Neuronal stem cell (in vitro differentiated cells): ENCODE data around the gene LSP1.

Experiments used
- DNase-seq: peaks from one replicate; pipeline ENCODE4 v3.0.0-alpha.2; 2013; ENCODE audit warnings: low spot score
- H2AFZ ChIP-seq: one replicate; pipeline ENCODE4 v1.6.1; 2013; ENCODE audit warnings: mild to moderate bottlenecking, low read length, inconsistent platforms
- H2AK5ac ChIP-seq: 2 replicates; pipeline ENCODE4 v1.6.1; 2013; ENCODE audit warnings: low read depth, mild to moderate bottlenecking, inconsistent platforms, low read length, moderate library complexity, mixed read lengths
- H2BK120ac ChIP-seq: 2 replicates; pipeline ENCODE4 v1.6.1; 2013; ENCODE audit warnings: low read depth, mild to moderate bottlenecking, inconsistent platforms, low read length, moderate library complexity, mixed read lengths
- H2BK12ac ChIP-seq: one replicate; pipeline ENCODE4 v1.6.1; 2013; ENCODE audit warnings: low read length, inconsistent platforms
- H2BK15ac ChIP-seq: 2 replicates; pipeline ENCODE4 v1.6.1; 2013; ENCODE audit warnings: mild to moderate bottlenecking, low read length, inconsistent platforms, mixed read lengths
- H2BK5ac ChIP-seq: one replicate; pipeline ENCODE4 v1.6.1; 2013; ENCODE audit warnings: inconsistent platforms, mild to moderate bottlenecking, low read length, moderate library complexity
- H3K14ac ChIP-seq: one replicate; pipeline ENCODE4 v1.6.1; 2013; ENCODE audit warnings: low read length, inconsistent platforms
- H3K18ac ChIP-seq: 2 replicates; pipeline ENCODE4 v1.6.1; 2013; ENCODE audit warnings: low read length, inconsistent platforms
- H3K23ac ChIP-seq: 2 replicates; pipeline ENCODE4 v1.6.1; 2013; ENCODE audit warnings: low read depth, mild to moderate bottlenecking, mixed read lengths, low read length, inconsistent platforms; ENCODE audit not compliant: poor library complexity
- H3K27ac ChIP-seq: replicated peaks from 3 replicates; pipeline ENCODE4 v1.5.1; 2013; ENCODE audit warnings: low read length, inconsistent platforms
- H3K27me3 ChIP-seq, 3 experiments: 2 replicates each; pipeline ENCODE4 v1.6.1; 2013; ENCODE audit warnings: low read length in 3 of 3, mild to moderate bottlenecking in 2 of 3, inconsistent platforms in 1 of 3, low read depth in 1 of 3, mixed read lengths in 1 of 3, moderate library complexity in 1 of 3; ENCODE audit not compliant: control insufficient read depth in 3 of 3, insufficient read depth in 3 of 3
- H3K36me3 ChIP-seq, 2 donors: replicated peaks in 1 of 2; 2 replicates each; pipeline ENCODE4 v1.6.1; 2013; ENCODE audit warnings: low read length in 2 of 2; ENCODE audit not compliant: control insufficient read depth in 2 of 2, insufficient read depth in 2 of 2
- H3K4ac ChIP-seq: 2 replicates; pipeline ENCODE4 v1.6.1; 2013; ENCODE audit warnings: inconsistent platforms, mild to moderate bottlenecking, low read length, moderate library complexity
- H3K4me1 ChIP-seq, 2 donors: 1 replicate in 1 of 2; 2 replicates in 1 of 2; pipeline ENCODE4 v1.6.1; 2013; ENCODE audit warnings: low read length in 2 of 2, low read depth in 1 of 2; ENCODE audit not compliant: control insufficient read depth in 2 of 2, insufficient read depth in 1 of 2
- H3K4me2 ChIP-seq: one replicate; pipeline ENCODE4 v1.6.1; 2013; ENCODE audit warnings: mild to moderate bottlenecking, low read length, inconsistent platforms; ENCODE audit not compliant: insufficient read depth, poor library complexity, severe bottlenecking
- H3K4me3 ChIP-seq, 2 donors: 2 replicates each; pipeline ENCODE4 v1.5.1; 2013; ENCODE audit warnings: low read length in 2 of 2, mild to moderate bottlenecking in 2 of 2, inconsistent platforms in 1 of 2, moderate library complexity in 1 of 2
- H3K79me1 ChIP-seq: one replicate; pipeline ENCODE4 v1.6.1; 2013; ENCODE audit warnings: low read depth, mild to moderate bottlenecking, inconsistent platforms, low read length, moderate library complexity
- H3K9ac ChIP-seq: one replicate; pipeline ENCODE4 v1.6.1; 2013; ENCODE audit warnings: mild to moderate bottlenecking, low read depth, low read length, inconsistent platforms; ENCODE audit not compliant: poor library complexity
- H3K9me3 ChIP-seq, 2 donors: replicated peaks in 1 of 2; 2 replicates each; pipeline versions ENCODE3 to v1.6.1; 2013; ENCODE audit warnings: low read length in 2 of 2, mild to moderate bottlenecking in 2 of 2, inconsistent platforms in 1 of 2, low read depth in 1 of 2, mixed read lengths in 1 of 2, moderate library complexity in 1 of 2; ENCODE audit not compliant: control insufficient read depth in 2 of 2, insufficient read depth in 1 of 2
- H4K8ac ChIP-seq: one replicate; pipeline ENCODE4 v1.6.1; 2013; ENCODE audit warnings: low read depth, mild to moderate bottlenecking, inconsistent platforms, low read length, moderate library complexity
- H4K91ac ChIP-seq: one replicate; pipeline ENCODE4 v1.6.1; 2013; ENCODE audit warnings: low read length, low read depth, mild to moderate bottlenecking, inconsistent platforms; ENCODE audit not compliant: poor library complexity
- WGBS, 2 donors: extraction: QIAGEN DNeasy Blood & Tissue Kit; methylation state at CpG; one replicate each; pipeline ENCODE4 v1.1.7; 2013; ENCODE audit warnings: missing lambda C conversion rate in 2 of 2, mixed read lengths in 1 of 2; ENCODE audit not compliant: insufficient read length in 2 of 2, insufficient replicate concordance in 1 of 2; ENCODE audit errors: extremely low coverage in 2 of 2; 5-methylcytosine and 5-hydroxymethylcytosine counted together

LSP1 gene

DNA sequence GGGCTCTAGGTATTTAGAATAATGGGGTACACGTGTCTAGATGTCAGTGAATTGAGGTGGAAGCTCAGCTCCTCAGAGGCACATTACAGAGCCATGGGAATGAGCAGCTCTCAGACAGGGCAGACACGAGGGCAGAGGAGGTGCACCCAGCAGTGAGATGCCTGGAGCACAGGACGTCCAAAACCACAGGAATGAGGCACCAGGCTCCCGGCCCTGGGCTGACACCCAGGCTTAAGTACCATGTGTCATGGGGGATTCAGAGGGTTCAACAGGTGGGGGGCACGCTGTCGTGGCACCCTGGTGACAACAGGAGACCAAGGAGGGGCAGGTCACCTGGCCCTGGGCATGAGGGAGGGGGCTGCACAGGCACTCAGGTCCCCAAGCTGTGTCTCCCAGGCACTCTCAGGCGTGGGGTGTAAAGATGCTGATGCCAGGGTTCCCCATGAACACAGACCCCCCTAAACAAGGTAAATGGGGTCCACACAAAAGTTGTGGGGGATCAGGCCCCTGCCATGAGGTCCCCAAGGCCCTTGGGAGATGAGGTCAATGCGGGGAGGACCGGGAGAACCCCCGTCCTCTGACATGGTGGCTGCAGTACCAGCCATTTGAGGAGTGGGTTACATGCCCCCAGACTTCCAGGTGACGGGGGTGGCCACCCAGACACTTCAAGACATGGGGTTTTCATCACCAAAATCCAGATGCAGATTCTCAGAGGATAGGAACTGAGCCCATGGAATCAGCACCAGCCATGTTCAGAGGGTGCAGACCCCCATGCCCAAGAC is 23.7 kb upstream of the LSP1 start:
- no CpG with 5 or more reads among the region's 11 CpGs for WGBS, 2 donors
- Histone ChIP-seq H3K4ac (no peak overlapping the region), H3K79me1 (peaks cover 2% of the 10 kb centered on the region), H4K8ac (no peak overlapping the region), H3K4me2 (no peak overlapping the region), H3K27me3 (peaks cover 0 to 64% (median 0%) of the 10 kb centered on the region in 3 experiments), H2AFZ (no peak overlapping the region), H3K18ac (peak overlapping the region; percentile 72), H3K27ac (no peak overlapping the region), H3K36me3 (no peaks in the 10 kb centered on the region), H4K91ac (no peak overlapping the region), H3K9me3 (no peaks in the 10 kb centered on the region), H2BK5ac (no peak overlapping the region), H3K4me1 (peaks cover 0 to 16% of the 10 kb centered on the region in 2 donors), H3K14ac (peak overlapping the region; percentile 32), H2AK5ac (peak overlapping the region; percentile 56), H2BK12ac (no peak overlapping the region), H3K4me3 (no peak overlapping the region), H2BK15ac (peak overlapping the region; percentile 46), H2BK120ac (no peak overlapping the region), H3K23ac (peak overlapping the region; percentile 47), H3K9ac (no peak overlapping the region)
- DNase-seq = no peak

DNA sequence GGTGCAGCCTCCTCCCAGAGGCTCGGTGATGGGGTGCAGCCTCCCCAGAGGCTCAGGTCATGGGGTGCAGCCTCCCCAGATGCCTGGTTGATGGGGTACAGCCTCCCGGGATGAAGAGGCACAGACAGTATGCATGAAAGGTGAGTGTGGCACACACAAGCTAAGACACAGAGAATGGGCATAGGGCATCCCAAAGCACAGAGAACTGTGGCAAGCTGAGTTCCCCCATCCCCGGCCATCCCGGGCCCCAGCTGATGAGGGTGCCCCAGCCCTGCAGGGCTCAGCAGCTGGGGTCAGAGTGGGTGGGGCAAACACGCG is 22.9 kb upstream of the LSP1 start:
- Histone ChIP-seq H2BK15ac (no peak overlapping the region), H3K4me2 (no peak overlapping the region), H4K8ac (no peak overlapping the region), H3K14ac (peak overlapping the region; percentile 32), H4K91ac (peak overlapping the region; percentile 43), H3K4me1 (peaks cover 0 to 18% of the 10 kb centered on the region in 2 donors), H3K4ac (no peak overlapping the region), H2BK120ac (no peak overlapping the region), H3K9me3 (no peaks in the 10 kb centered on the region), H3K36me3 (no peaks in the 10 kb centered on the region), H3K27me3 (peaks cover 0 to 67% (median 0%) of the 10 kb centered on the region in 3 experiments), H3K18ac (peak overlapping the region; percentile 61), H2BK5ac (peak overlapping the region; percentile 85), H2BK12ac (peak overlapping the region; percentile 79), H3K27ac (no peak overlapping the region), H3K4me3 (no peak overlapping the region), H2AK5ac (peak overlapping the region; percentile 56), H3K9ac (no peak overlapping the region), H2AFZ (no peak overlapping the region), H3K79me1 (peaks cover 2% of the 10 kb centered on the region), H3K23ac (no peak overlapping the region)
- DNase-seq = no peak
- no CpG with 5 or more reads among the region's 6 CpGs for WGBS, 2 donors

DNA sequence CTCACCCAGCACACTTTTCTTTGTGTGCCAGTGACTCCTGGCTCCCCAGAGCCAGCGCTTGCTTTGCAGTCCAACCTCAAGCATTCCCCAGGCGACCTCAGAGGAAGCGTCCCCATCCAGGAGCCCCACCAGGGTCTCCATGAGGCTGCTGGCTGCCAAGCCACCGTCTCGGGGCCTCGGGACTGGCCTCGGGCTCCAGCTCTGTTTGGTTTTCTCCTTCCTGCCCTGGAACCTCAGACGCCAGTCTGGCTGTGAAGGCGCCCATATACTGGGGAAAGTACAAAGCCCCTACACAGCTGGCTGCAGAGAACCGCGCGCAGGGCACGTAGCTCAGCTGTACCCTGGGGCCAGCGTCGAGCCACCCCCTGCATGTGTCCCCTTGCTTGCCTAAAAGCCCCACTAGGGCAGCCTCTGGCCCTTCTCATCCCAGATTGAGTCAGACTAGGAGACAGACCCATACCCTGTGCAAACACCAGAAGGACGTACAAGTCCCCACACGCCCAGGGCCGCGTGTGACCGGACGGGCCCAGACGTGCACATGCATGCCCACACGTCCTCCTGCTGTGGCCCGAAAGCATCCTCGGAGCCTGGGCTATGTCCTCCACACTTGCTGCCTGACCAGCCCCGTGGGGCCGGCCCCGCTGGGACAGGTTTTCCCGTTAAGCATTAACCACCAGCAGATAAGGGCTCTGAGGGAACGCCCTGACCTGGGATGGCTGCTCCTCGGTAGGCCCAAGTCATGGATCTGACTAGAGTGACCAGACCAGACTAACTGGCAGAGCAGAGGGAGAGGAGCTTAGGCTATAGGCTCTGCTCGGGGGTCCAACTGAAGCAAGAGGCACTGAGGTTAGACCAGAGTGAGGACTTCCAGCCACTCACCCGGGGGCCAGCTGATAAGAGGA is 22.3 kb upstream of the LSP1 start:
- no CpG with 5 or more reads among the region's 33 CpGs for WGBS, 2 donors
- Histone ChIP-seq H3K4me1 (peaks cover 0 to 18% of the 10 kb centered on the region in 2 donors), H2BK5ac (peak overlapping the region; percentile 85), H3K9ac (no peak overlapping the region), H4K91ac (no peak overlapping the region), H3K4me2 (no peak overlapping the region), H3K9me3 (no peaks in the 10 kb centered on the region), H3K23ac (no peak overlapping the region), H2AFZ (peak overlapping the region; percentile 24), H3K36me3 (no peaks in the 10 kb centered on the region), H2AK5ac (peak overlapping the region; percentile 56), H2BK120ac (no peak overlapping the region), H3K4ac (no peak overlapping the region), H3K18ac (peak overlapping the region; percentile 61), H2BK12ac (peak overlapping the region; percentile 79), H3K27me3 (peaks cover 0 to 72% (median 0%) of the 10 kb centered on the region in 3 experiments), H3K4me3 (no peak overlapping the region), H2BK15ac (no peak overlapping the region), H3K79me1 (peaks cover 2% of the 10 kb centered on the region), H4K8ac (no peak overlapping the region), H3K14ac (peak overlapping the region; percentile 48), H3K27ac (no peak overlapping the region)
- DNase-seq = no peak
